Measurements from ENCODE around the gene P2RX3. TPM values are rescaled to one million over a fixed set of nuclear protein-coding genes. Genes with fewer than 3 reads are reported as not detected.

Gene P2RX3
- total and polyA plus RNA-seq, 2 of the 8 experiments (the other 6 are each of a cell fraction or from before 2014, with no cell fraction given): 0.45 to 0.47 TPM

GRCh38 chr11:57394203-57394965 lies 56.2 kb downstream of the P2RX3 start:
- no peak for FAIRE-seq
- no peak overlapping the region for H2BK20ac ChIP-seq (ENCODE audit: low read length)
- no peaks in the 10 kb centered on the region for H3K23me2 ChIP-seq (ENCODE audit: low read depth, low read length)
- 90% methylated on average over 4 of the region's 4 CpGs; no CpG with 5 or more reads in 1 of the 2 experiments for WGBS, 2 experiments (ENCODE audit: extremely low coverage in 1 of 2, insufficient coverage in 1 of 2, insufficient read length in 1 of 2, insufficient replicate concordance in 2 of 2, low coverage in 1 of 2, low lambda C conversion rate in 2 of 2, missing lambda C conversion rate in 1 of 2)
- no peak overlapping the region for H3K23ac ChIP-seq (ENCODE audit: insufficient read length)
- no peak overlapping the region for H4K91ac ChIP-seq (replicated peaks; ENCODE audit: insufficient read length, low read length)
- no peaks in the 10 kb centered on the region for H3K79me2 ChIP-seq (ENCODE audit: control insufficient read depth in 1 of 2, insufficient read depth in 2 of 2, low read length in 2 of 2)
- H3K27me3 ChIP-seq (replicated peaks in 1 of 4; ENCODE audit: control insufficient read depth in 3 of 4, extremely low read depth in 1 of 4, insufficient read depth in 3 of 4, low read length in 3 of 4): no peaks in the 10 kb centered on the region; a peak in 2 of 7 replicates
- H4K8ac ChIP-seq (ENCODE audit: extremely low read depth, insufficient read depth, low read length): no peak overlapping the region
- H3K9ac ChIP-seq (replicated peaks in 1 of 4; ENCODE audit: extremely low read depth in 1 of 4, low read depth in 3 of 4, low read length in 3 of 4): no peak overlapping the region
- no peak overlapping the region for H3K56ac ChIP-seq (replicated peaks; ENCODE audit: insufficient read length, low read depth, low read length)
- H3K36me3 ChIP-seq (ENCODE audit: control insufficient read depth in 2 of 4, insufficient read depth in 4 of 4, low read length in 3 of 4): no peaks in the 10 kb centered on the region
- no peak overlapping the region for H2BK12ac ChIP-seq (ENCODE audit: low read depth, low read length)
- H3K4me1 ChIP-seq (replicated peaks in 1 of 4; ENCODE audit: control insufficient read depth in 3 of 4, insufficient read depth in 4 of 4, low read length in 3 of 4): no peaks in the 10 kb centered on the region
- no peak overlapping the region for H3K14ac ChIP-seq (ENCODE audit: insufficient read length)
- ChIA-PET CTCF (ENCODE audit: partially characterized antibody) (interaction anchor here (1.6 kb wide), 1 partner anchor 14 kb away, joined by 4 read pairs; no protein-coding TSS in a partner anchor), POLR2A (ENCODE audit: partially characterized antibody) (interaction anchor here (0.9 to 2.2 kb wide), 4 partner anchors 8 to 120 kb away, joined by 3 to 4 read pairs (median 4); no protein-coding TSS in a partner anchor)
- no peak overlapping the region for H3K27ac ChIP-seq (ENCODE audit: low read depth, low read length)
- H2BK120ac ChIP-seq (replicated peaks; ENCODE audit: low read depth, low read length): no peak overlapping the region
- no peak overlapping the region for H4K5ac ChIP-seq (ENCODE audit: insufficient read length, low read depth, low read length)
- H2BK15ac ChIP-seq (ENCODE audit: low read length): no peak overlapping the region
- no peak overlapping the region for H3K4me3 ChIP-seq (ENCODE audit: extremely low read depth in 1 of 4, insufficient read depth in 2 of 4, low read depth in 3 of 4, low read length in 4 of 4)
- H2BK5ac ChIP-seq (ENCODE audit: low read depth, low read length): no peak overlapping the region
- no peak overlapping the region for H3K4me2 ChIP-seq (ENCODE audit: insufficient read depth in 1 of 2, low read depth in 2 of 2, low read length in 2 of 2)
- H3K9me3 ChIP-seq (ENCODE audit: insufficient read depth in 2 of 2, low read depth in 1 of 2, low read length in 1 of 2): no peaks in the 10 kb centered on the region
- H3K4ac ChIP-seq (replicated peaks; ENCODE audit: insufficient read length, low read depth, low read length): no peak overlapping the region
- H2AFZ ChIP-seq (ENCODE audit: low read length): no peak overlapping the region
- H4K20me1 ChIP-seq (replicated peaks in 1 of 2; ENCODE audit: control insufficient read depth in 1 of 2, insufficient read depth in 2 of 2, low read length in 2 of 2): no peaks in the 10 kb centered on the region
- H2AK5ac ChIP-seq (ENCODE audit: low read depth, low read length): no peak overlapping the region
- no peak for DNase-seq (ENCODE audit: low read depth in 1 of 2, low spot score in 2 of 2)
- H3K18ac ChIP-seq (ENCODE audit: extremely low read depth, low read length): no peak overlapping the region
- no peaks in the 10 kb centered on the region; the same call in 1 of the 2 replicates for H3K79me1 ChIP-seq (ENCODE audit: low read depth, low read length)
- no peak for TF ChIP-seq BRCA1 (IDR thresholded peaks at IDR 0.05; ENCODE audit: low read depth, low read length)

Measured in H1 (cell line).